SU-DHL-6 (cell line): Measurements from ENCODE around the gene ARL17A.
"Not testable (repeated sequence)": the region's sequence is repeated elsewhere in the genome, so short reads cannot be mapped to it uniquely, and the experiment has no call there.

ENCODE experiments used
- EZH2phosphoT487 ChIP-seq: fragments of 200-600 bp; sonication (generic), shearing (Covaris generic); conservative IDR thresholded peaks from 2 replicates; pipeline ENCODE4 v1.6.1; 2018; ENCODE audit warnings: mild to moderate bottlenecking, antibody characterized with exemption, low read length, moderate library complexity, mixed read lengths
- TF ChIP-seq, protein P1 (sequence below): fragments of 200-600 bp; sonication (generic); IDR thresholded peaks from one replicate; pipeline ENCODE4 v1.5.1; 2017; ENCODE audit warnings: antibody characterized with exemption, mild to moderate bottlenecking, low read length, moderate library complexity; ENCODE audit not compliant: insufficient read depth, poor library complexity, severe bottlenecking

DNA sequence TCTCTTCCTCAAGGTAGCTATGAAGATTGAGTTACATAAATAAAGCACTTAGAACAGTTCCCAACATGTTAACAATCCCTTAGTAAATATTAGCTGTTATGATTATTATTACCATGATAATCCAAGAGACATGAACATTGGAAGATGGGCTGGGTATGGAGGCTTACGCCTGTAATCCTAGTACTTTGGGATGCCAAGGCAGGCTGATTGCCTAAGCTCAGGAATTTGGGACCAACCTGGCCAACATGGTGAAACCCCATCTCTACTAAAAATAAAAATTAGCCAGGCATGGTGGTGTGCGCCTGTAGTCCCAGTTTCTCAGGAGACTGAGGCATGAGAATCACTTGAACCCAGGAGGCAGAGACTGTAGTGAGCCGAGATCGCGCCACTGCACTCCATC lies 45.2 kb upstream of the ARL17A start:
- TF ChIP-seq, protein P1, sequence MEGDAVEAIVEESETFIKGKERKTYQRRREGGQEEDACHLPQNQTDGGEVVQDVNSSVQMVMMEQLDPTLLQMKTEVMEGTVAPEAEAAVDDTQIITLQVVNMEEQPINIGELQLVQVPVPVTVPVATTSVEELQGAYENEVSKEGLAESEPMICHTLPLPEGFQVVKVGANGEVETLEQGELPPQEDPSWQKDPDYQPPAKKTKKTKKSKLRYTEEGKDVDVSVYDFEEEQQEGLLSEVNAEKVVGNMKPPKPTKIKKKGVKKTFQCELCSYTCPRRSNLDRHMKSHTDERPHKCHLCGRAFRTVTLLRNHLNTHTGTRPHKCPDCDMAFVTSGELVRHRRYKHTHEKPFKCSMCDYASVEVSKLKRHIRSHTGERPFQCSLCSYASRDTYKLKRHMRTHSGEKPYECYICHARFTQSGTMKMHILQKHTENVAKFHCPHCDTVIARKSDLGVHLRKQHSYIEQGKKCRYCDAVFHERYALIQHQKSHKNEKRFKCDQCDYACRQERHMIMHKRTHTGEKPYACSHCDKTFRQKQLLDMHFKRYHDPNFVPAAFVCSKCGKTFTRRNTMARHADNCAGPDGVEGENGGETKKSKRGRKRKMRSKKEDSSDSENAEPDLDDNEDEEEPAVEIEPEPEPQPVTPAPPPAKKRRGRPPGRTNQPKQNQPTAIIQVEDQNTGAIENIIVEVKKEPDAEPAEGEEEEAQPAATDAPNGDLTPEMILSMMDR, result not testable (repeated sequence)
- TF ChIP-seq EZH2phosphoT487, result not testable (repeated sequence)
